SHP77 (cell line): Measurements from ENCODE around the gene TP53RK.

Experiments used
- DNase-seq, 2 experiments: peaks; one replicate each; lab custom pipeline; 2025; lab: John Stamatoyannopoulos, UW

Gene TP53RK

DNA sequence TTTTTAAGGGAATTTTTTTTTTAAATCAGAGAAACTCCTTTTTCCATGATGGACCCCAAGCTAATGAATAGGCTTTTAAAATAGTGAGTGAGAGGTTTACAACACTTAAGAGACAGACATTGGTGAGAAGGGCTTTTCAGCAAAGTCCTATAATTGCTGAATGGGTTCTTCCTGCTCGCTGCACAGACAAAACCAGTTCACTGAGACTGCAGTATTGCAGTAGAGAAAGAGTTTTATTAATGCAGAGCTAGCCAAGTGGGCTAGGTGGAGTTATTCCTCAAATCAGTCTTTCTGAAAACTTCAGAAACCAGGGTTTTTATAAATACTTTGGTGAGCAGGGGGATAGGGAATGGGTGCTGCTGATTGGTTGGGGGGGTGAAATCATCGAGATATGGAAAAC, 17.0 kb upstream of the TP53RK start:
- DNase-seq = no peak

- no peak for DNase-seq
Observed at GRCh38 chr20:46705378-46705729, 16.1 kb upstream of the TP53RK start.

- DNase-seq = no peak
Observed at GRCh38 chr20:46704714-46705377, 15.6 kb upstream of the TP53RK start.

DNA sequence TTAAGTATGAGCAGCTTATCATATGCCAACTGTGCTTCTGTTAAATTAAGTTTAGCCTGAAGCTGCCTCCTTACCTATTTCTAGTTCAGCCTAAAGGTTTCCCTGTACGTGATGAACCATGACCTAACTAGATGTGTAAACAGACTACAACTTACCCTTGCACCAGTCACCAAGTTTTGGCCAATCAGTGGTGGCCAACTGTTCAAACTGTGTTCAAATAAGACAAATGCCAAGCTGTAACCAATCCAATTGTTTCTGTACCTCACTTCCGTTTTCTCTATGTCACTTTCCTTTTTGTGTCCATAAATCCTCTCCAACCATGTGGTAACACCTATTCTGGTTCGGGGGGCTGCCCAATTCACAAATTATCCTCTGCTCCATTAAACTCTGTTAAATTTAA, 14.2 kb upstream of the TP53RK start:
- no peak for DNase-seq

GRCh38 chr20:46702447-46703203, 13.4 kb upstream of the TP53RK start:
- DNase-seq = no peak

DNA sequence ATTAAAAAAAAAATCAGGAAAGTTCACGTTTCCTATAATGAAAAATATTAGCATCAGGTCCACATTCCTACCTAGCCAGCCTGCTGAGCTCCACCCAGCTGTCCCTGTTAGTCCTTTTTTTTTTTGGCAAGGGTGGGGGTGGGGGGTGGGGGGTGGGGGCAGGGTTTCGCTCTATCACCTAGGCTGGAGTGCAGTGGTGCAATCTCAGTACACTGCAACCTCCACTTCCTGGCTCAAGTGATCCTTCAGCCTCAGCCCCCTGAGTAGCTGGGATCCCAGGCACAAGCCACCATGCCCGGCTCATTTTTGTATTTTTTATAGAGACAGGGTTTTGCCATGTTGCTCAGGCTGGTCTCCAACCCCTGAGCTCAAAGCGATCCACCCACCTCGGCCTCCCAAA, 12.7 kb upstream of the TP53RK start:
- no peak for DNase-seq

DNA sequence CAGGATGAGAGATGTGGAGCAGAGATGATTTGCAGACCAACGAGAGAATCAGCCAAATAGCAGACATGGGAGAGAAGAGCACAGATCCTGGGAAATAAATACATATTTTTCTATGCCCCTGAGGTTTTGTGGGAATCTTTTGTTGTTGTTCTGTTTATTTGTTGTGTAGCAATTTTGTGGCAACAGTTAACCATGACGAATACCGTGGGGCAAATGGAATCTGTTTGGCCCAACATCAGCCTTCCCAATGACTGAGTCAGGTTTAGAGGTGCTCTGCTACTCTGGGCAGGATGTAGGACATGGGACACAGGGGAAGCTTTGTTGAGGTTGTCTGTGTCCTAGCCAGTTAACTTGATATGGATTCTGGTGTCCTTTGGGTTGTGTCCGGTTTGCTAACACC, 12.3 kb upstream of the TP53RK start:
- no peak for DNase-seq

GRCh38 chr20:46701057-46701456, 11.8 kb upstream of the TP53RK start:
- no peak for DNase-seq

- no peak for DNase-seq
Observed at GRCh38 chr20:46700481-46700880, 11.2 kb upstream of the TP53RK start.

- peak in 1 of 2 experiments; percentile 31 for DNase-seq
Observed at GRCh38 chr20:46699651-46700359, 10.6 kb upstream of the TP53RK start.

- no peak for DNase-seq
Observed at GRCh38 chr20:46698788-46699187, 9.5 kb upstream of the TP53RK start.

DNA sequence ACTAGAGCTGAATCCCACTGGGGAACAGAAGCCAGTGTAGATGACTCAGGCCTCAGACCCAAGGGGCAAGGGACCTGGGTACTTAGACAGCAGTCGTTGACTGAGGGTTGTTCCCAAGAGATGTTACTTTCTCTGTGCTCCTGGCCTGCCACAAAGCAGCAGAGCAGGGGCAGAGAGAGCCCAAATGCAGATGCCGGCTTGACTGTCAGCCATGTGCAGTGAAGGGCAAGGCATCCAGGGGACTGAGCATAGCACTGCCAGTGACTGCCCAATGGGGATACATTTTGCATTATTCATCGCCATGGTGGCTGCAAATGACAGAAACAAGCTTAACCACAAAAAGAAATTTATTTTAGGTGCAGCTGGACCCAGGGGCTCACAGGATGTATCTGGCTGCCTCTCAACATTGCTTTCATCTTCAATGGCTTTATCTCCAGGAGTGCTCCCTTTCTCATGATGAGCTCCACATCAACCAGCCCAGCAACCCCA, 7.6 kb upstream of the TP53RK start:
- no peak for DNase-seq

GRCh38 chr20:46695892-46696291, 6.6 kb upstream of the TP53RK start:
- no peak for DNase-seq

GRCh38 chr20:46694484-46694883, 5.2 kb upstream of the TP53RK start:
- no peak for DNase-seq

DNA sequence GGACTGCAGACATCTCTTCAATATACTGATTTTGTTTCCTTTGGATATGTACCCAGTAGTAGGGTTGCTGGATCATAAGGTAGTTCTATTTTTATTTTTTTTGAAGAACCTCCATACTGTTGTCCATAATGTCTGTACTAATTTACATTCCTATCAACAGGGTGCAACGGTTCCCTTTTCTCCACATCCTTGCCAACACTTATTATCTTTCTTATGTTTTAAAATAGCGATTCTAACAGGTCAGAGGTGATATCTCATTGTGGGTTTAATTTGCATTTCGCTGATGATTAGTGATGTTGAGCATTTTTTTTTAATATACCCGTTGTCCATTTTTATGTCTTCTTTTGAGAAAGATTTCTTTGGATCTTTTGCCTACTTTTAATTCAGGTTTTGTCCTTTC, 2.0 kb upstream of the TP53RK start:
- DNase-seq = no peak

DNA sequence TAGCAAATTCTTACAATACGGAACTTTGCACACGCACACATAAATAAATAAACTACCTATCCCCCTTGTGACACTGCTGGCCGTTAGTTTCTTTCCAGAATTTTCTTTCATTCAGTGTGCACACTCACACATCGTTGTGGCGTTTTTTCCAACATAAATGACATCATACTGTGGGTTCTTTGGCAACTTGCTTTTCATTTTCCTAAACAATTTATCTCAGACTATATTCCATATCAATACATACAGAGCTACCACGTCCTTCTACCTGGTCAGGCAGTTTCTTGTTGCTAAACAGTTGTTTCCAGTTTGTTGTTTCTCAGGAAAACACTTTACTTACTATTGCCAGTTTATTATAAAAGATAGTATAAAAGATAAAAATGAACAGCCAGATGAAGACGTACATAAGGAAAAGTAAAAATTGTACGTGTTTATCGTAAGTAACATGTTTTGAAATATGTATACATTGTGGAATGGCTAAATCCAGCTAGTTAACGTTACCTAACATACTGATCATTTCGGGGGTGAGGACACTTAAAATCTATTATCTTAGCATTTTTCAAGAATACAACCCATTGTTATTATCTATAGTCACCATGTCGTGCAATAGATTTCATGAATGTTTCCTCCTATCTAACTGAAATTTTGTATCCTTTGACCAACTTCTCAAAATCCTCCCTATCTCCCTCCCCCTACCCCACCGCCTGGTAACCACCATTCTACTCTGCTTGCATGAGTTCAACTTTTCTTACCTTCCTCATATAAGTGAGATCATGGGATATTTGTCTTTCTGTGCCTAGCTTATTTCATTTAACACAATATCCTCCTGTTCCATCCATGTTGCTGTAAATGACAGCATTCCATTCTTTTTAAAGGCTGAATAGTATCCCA, 1.2 kb upstream of the TP53RK start:
- no peak for DNase-seq

DNA sequence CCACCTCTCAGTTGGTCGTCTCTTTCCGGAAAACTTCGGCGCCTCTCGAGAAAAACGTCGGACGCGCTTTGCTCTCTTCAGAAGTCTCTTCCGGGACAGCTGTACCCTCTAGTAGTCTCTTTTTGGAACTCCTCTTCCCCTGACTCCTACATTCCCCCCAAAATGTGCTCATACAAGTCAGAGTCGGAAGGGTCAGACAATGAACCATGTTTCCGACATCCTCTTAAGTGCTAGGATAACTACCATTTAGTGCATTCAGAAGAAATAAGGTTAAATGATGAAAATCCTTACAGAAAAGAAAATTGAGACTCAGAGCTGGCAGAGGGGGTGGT, 476 bp upstream of the TP53RK start:
- no peak for DNase-seq

- no peak for DNase-seq
Observed at GRCh38 chr20:46688151-46689081, 828 bp downstream of the TP53RK start.

GRCh38 chr20:46683939-46684750, 5.1 kb downstream of the TP53RK start:
- DNase-seq = peak; percentile 77 to 80

GRCh38 chr20:46683668-46683938, 5.6 kb downstream of the TP53RK start:
- DNase-seq = no peak
